ENCODE measurements around the gene TMC6. TPM values are rescaled to one million over a fixed set of nuclear protein-coding genes. Genes with fewer than 3 reads are reported as not detected.

TMC6 gene
- total and polyA plus RNA-seq, 2 of the 13 experiments (the other 11 are each of a cell fraction or from before 2014, with no cell fraction given) = 48.4 to 99.1 TPM

DNA sequence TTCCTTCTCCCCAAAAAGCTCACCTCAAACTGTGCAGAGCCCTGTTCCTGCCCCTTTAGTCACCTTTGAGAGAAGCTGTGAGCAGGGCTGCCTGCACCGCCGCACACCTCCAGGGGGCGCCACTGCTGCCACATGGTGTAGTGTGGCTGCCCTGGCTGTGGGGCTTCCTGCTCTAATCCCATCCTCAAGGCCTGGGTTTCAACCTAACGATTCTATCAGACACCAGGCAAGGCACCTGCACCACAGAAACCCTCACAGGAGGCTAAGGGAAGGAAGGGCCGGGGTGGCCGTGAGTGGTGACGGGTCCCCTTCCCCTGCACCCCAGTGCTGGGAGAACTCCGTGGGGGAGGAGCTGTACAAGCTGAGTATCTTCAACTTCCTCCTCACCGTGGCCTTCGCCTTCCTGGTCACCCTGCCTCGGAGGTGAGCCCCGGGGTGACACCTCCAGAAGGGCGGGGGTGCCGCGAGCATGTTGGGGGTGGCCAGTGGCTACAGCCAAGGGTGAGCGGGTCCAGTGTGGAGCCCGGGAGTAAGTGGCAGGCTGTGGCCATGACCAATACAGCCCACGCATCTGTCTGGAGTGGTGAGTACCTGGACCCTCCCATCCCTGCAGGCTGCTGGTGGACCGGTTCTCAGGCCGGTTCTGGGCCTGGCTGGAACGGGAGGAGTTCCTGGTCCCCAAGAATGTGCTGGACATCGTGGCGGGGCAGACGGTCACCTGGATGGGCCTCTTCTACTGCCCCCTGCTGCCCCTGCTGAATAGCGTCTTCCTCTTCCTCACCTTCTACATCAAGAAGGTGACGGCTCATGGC lies 9.0 kb upstream of the TMC6 start (continued):
- TF ChIP-seq ZNF878 (CRISPR knock-in tag; IDR thresholded peaks at IDR 0.05) = no peak
- TF ChIP-seq HOXA3 (CRISPR knock-in tag; IDR thresholded peaks at IDR 0.05) = peak; percentile 34
- peak; percentile 41 for TF ChIP-seq ZEB1 (IDR thresholded peaks at IDR 0.05; ENCODE audit: insufficient replicate concordance, low read depth)
- TF ChIP-seq TEAD3 (CRISPR knock-in tag; optimal IDR thresholded peaks at IDR 0.05; ENCODE audit: borderline replicate concordance) = peak; percentile 72
- 0 out of 2 replicates have a peak, but pooled peaks have one; percentile 44 for TF ChIP-seq ZSCAN31 (CRISPR knock-in tag; IDR thresholded peaks at IDR 0.05; ENCODE audit: low read depth)
- TF ChIP-seq, protein P1, sequence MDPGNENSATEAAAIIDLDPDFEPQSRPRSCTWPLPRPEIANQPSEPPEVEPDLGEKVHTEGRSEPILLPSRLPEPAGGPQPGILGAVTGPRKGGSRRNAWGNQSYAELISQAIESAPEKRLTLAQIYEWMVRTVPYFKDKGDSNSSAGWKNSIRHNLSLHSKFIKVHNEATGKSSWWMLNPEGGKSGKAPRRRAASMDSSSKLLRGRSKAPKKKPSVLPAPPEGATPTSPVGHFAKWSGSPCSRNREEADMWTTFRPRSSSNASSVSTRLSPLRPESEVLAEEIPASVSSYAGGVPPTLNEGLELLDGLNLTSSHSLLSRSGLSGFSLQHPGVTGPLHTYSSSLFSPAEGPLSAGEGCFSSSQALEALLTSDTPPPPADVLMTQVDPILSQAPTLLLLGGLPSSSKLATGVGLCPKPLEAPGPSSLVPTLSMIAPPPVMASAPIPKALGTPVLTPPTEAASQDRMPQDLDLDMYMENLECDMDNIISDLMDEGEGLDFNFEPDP (CRISPR knock-in tag; conservative IDR thresholded peaks at IDR 0.05) = no peak
- TF ChIP-seq ZNF256 (CRISPR knock-in tag; conservative IDR thresholded peaks at IDR 0.05) = no peak
- no peak for TF ChIP-seq LCORL (IDR thresholded peaks at IDR 0.05)
- TF ChIP-seq LCORL (CRISPR knock-in tag; IDR thresholded peaks at IDR 0.05) = 0 out of 2 replicates have a peak, but pooled peaks have one; percentile 32
- no peak for TF ChIP-seq KAT7 (CRISPR knock-in tag; IDR thresholded peaks at IDR 0.05; ENCODE audit: borderline replicate concordance)
- TF ChIP-seq HOXD1 (CRISPR knock-in tag; IDR thresholded peaks at IDR 0.05) = no peak
- no peak for TF ChIP-seq ZBTB43 (CRISPR knock-in tag; conservative IDR thresholded peaks at IDR 0.05)
- TF ChIP-seq, protein P2, sequence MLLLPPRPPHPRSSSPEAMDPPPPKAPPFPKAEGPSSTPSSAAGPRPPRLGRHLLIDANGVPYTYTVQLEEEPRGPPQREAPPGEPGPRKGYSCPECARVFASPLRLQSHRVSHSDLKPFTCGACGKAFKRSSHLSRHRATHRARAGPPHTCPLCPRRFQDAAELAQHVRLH (CRISPR knock-in tag; IDR thresholded peaks at IDR 0.05; ENCODE audit: borderline replicate concordance, low read depth) = no peak
- no peak for TF ChIP-seq NCOA1 (CRISPR knock-in tag; IDR thresholded peaks at IDR 0.05)
- TF ChIP-seq EED (CRISPR knock-in tag; IDR thresholded peaks at IDR 0.05) = no peak; the same call in 1 of the 2 replicates
- TF ChIP-seq, protein P3, sequence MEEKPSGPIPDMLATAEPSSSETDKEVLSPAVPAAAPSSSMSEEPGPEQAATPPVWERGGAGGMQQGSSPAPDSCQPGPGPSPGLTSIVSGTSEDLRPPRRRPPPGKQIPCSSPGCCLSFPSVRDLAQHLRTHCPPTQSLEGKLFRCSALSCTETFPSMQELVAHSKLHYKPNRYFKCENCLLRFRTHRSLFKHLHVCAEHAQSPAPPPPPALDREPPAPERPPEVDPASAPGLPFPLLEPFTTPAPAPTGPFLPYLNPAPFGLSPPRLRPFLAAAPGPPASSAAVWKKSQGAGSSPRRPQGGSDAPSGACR (CRISPR knock-in tag; IDR thresholded peaks at IDR 0.05) = no peak
- TF ChIP-seq ZFP37 (CRISPR knock-in tag; IDR thresholded peaks at IDR 0.05; ENCODE audit: borderline replicate concordance) = peak; percentile 71; the same call in 1 of the 2 replicates
- TF ChIP-seq ARID2 (CRISPR knock-in tag; IDR thresholded peaks at IDR 0.05; ENCODE audit: borderline replicate concordance) = no peak
- no peak; the same call in none of the 2 replicates for TF ChIP-seq KAT8 (CRISPR knock-in tag; IDR thresholded peaks at IDR 0.05)
- TF ChIP-seq, protein P4, sequence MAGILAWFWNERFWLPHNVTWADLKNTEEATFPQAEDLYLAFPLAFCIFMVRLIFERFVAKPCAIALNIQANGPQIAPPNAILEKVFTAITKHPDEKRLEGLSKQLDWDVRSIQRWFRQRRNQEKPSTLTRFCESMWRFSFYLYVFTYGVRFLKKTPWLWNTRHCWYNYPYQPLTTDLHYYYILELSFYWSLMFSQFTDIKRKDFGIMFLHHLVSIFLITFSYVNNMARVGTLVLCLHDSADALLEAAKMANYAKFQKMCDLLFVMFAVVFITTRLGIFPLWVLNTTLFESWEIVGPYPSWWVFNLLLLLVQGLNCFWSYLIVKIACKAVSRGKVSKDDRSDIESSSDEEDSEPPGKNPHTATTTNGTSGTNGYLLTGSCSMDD (CRISPR knock-in tag; IDR thresholded peaks at IDR 0.05) = no peak
- TF ChIP-seq PAX8 (CRISPR knock-in tag; IDR thresholded peaks at IDR 0.05; ENCODE audit: borderline replicate concordance) = no peak
- peak; percentile 44; the same call in 1 of the 2 replicates for TF ChIP-seq REPIN1 (CRISPR knock-in tag; IDR thresholded peaks at IDR 0.05; ENCODE audit: borderline replicate concordance, low read depth)
- TF ChIP-seq, protein P5, sequence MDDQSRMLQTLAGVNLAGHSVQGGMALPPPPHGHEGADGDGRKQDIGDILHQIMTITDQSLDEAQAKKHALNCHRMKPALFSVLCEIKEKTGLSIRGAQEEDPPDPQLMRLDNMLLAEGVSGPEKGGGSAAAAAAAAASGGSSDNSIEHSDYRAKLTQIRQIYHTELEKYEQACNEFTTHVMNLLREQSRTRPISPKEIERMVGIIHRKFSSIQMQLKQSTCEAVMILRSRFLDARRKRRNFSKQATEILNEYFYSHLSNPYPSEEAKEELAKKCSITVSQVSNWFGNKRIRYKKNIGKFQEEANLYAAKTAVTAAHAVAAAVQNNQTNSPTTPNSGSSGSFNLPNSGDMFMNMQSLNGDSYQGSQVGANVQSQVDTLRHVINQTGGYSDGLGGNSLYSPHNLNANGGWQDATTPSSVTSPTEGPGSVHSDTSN (CRISPR knock-in tag; IDR thresholded peaks at IDR 0.05; ENCODE audit: borderline replicate concordance) = no peak
- no peak for TF ChIP-seq HCFC1 (IDR thresholded peaks at IDR 0.05; ENCODE audit: low read depth, low read length)
- no peak for TF ChIP-seq KLF12 (CRISPR knock-in tag; IDR thresholded peaks at IDR 0.05; ENCODE audit: borderline replicate concordance)

Data from HepG2 (cell line).